ENCODE measurements around the gene SLC10A4.
A peak's percentile ranks its signal among the peaks of the same experiment; 100 is the strongest.

Gene SLC10A4

DNA sequence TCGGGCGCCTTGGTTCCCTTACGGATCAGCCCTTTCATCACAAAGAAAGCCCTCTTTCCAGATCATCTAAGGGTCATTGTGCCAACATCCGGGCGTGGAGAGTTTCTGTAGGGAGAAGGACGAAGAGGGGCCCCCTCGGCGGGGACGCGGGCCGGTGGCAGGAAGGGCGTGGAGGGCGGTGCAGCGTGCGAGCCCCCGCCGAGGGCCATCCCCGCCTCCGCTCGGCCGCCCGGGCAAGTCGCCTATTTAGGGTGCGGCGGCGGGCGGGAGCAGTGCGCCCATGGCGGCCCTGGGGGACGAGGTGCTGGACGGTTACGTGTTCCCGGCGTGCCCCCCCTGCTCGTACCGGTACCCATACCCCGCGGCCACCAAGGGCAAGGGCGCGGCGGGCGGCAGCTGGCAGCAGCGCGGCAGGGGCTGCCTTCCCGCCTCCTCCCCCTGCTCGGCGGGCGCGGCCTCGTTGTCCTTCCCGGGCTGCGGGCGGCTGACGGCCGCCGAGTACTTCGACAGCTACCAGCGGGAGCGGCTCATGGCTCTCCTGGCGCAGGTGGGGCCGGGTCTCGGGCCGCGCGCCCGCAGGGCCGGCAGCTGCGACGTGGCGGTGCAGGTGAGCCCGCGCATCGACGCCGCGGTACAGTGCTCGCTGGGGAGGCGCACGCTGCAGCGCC lies 7.0 kb downstream of the SLC10A4 start, which contains the start of gene ZAR1:
Gene ZAR1, plus strand, starts transcription at position 241 of the 668 bp plus-strand sequence. Its CDS starts 40 bp downstream, at position 281.
- DNase-seq: peak; percentile 20

GRCh38 chr4:48490680-48491513 lies 7.8 kb downstream of the SLC10A4 start:
- peak; percentile 24 for DNase-seq

- no peak for DNase-seq
These were observed 8.5 kb downstream of the SLC10A4 start for GRCh38 chr4:48491514-48492176.

GRCh38 chr4:48493452-48494100 lies 10.4 kb downstream of the SLC10A4 start:
- DNase-seq: no peak

GRCh38 chr4:48495941-48496340 lies 12.8 kb downstream of the SLC10A4 start:
- DNase-seq: no peak

GRCh38 chr4:48498895-48499294 lies 15.8 kb downstream of the SLC10A4 start:
- DNase-seq: no peak

DNA sequence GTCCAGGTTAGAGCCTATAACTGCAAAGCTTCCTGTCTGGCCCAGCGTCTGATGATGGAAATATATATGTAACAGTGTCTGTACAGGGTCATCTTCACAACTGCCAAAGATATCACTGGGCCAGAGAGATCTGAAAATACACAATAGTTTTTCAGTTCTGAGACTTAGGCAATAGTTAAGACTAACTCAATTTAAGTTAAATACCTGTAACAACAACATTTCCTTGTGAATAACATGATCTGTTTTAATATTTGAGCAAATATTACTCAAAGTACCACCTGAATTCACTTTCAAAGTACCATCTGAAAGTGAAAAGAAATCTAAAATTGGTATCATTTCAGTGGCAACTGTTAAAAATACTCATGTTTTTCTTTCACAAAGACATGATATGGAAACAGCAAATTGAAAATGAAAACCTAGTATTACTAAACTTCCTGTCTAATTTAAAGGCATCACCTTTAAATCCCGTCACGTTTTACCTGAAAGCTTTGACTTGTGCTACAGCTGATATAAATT lies 16.5 kb downstream of the SLC10A4 start:
- DNase-seq: no peak

DNA sequence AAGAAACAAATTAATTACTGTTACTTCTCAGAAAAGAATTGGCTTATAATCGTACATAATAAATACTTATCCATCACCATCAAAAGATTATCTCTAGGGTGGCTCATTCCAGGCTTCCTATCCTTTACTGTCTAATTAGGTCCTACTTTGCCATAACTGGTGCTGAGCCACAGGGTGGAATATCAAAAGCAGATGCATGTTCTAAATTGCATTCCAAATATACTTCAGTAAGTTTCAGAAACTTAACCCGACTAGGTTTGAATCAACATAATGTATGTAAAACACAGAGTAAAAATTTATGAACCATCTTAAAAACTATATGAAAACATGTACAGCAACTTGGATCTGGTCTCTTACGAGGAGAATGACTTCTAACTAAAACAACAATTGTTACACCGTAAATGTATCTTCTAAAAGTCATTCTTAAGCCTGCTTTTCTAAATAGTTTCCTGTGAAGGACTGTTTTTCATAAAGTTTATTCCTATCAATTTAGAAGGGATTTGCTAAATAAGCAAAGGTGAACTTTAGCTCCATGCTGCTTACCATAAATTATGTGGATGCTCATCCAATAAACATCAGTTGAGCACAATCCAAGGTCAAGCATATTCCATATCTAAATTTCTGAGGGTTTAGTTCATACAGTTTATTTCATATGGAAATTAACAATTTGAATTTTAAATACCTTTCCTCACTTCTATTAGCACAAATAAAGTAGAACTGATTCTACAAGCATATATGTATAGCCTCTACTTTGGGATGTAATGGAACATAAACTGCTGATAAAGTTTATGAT lies 20.3 kb downstream of the SLC10A4 start:
- DNase-seq: no peak

DNA sequence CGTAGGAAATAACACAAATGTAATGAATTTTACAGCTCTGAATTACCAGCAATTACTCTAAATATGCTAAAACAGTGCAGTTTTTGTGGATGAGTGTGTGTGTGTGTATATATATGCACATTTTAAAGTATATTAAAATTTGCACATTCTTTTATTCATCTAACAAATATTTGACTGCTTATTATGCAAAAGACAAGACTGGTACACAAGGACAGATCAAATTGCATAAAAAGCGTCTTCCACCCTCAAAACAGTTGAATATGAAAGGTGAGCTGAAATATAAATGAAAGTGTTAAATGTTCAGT lies 20.8 kb downstream of the SLC10A4 start:
- DNase-seq: no peak

DNA sequence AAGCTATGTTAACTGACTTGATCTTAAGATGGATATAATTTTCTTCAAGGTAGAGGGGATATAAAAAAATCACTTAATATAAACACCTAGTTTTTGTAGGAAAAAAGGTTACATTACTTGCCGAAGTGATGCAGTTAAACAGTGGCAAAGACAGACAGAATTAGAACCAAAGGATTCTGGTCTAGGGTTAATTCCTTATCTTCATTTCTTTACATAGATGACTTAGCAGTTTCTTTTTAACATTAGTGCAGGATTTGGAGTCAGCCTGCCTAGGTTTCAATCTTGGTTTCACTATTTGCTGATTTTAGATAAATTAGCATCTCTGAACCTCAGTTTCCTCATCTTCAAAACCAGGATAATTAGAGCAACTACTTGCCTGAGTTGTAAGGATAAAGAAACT lies 21.2 kb downstream of the SLC10A4 start:
- DNase-seq: no peak

DNA sequence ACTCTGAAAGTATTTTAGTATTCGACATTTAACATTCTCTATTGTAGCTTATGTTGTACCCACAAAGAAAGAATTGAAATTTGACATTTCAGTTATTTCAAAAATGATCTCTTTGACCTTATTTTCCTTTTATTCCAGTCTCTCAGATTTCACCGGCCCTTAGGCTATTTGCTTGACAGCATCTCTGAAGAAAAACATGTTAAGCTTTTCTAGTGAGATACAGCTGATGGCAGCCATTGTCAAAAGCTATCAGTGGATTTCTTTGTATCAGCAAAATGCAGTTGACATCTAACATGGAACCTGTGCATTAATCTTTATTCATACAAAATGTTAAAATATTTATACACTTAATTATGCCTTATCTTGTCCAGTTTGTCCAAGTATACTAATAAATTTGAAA lies 23.6 kb downstream of the SLC10A4 start:
- no peak for DNase-seq

DNA sequence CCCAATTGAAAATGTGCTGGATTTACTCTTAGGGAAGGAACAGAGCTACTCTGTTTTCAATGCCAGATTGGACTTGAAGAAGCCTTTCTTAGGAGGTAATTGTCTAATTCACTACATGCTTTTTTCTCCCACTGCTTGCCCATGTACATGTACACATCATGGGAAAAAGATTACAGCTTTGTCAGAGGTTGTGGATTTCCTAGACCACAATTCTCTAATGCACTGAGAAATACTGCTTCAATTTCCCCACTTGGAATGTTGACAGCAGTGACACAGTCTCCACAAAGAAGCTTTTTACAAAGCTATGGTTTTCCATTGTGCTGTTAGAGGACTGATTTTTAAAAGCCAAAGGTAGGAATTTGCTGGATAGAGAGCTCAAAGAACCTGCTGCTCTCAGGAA lies 26.4 kb downstream of the SLC10A4 start:
- no peak for DNase-seq

- no peak for DNase-seq
These were observed 35.0 kb downstream of the SLC10A4 start for GRCh38 chr4:48518143-48518542.

- DNase-seq: no peak
These were observed 43.3 kb downstream of the SLC10A4 start for GRCh38 chr4:48526406-48526805.

GRCh38 chr4:48538358-48538757 lies 55.2 kb downstream of the SLC10A4 start:
- no peak for DNase-seq
